ENCODE results near the gene FAM169A. TPM values are rescaled to one million over a fixed set of nuclear protein-coding genes. Genes with fewer than 3 reads are reported as not detected.

Gene FAM169A
- polyA plus RNA-seq, 1 donor from 2014 or later: 46.7 TPM

DNA sequence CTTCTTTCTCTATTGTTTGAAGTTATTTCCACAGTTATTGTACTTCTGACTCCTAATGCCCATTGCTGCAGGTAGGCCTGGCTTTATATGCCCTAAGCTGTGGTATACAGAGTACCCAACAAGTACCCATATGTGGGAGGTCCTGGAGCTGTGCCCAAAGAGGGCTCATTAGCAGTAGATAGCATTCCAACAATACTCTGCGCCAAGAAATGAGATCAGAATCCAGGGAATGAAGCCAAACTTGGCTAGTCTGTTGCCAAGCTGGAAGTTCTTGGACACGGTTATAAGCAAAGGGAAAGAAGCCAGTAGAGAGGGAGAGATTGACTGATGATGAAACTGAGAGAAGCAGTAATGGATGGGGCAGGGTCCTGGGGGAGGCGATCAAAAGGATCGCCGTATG is 29.7 kb upstream of the FAM169A start (continued):
- TF ChIP-seq MXI1 (conservative IDR thresholded peaks at IDR 0.05; ENCODE audit: poor library complexity, severe bottlenecking): no peak

DNA sequence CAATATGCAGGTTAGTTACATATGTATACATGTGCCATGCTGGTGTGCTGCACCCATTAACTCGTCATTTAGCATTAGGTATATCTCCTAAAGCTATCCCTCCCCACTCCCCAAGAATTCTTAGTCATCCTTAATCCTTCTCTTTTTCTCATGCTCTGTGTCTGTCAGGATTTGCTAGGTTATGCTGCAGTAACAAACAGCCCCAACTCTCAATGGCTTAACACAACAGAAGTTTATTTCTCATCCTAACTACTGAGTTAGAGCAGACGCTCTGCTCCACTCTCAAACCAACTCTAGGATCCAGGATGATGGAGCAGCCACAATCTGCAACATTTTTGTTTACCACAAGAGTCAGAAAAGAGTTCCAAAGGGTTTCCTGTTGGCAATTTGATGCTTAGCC is 28.2 kb upstream of the FAM169A start:
- Histone ChIP-seq H3K9me3 (ENCODE audit: low read length) (peaks cover 5% of the 10 kb centered on the region), H3K27me3 (ENCODE audit: insufficient read depth, low read depth, low read length) (no peaks in the 10 kb centered on the region), H3K36me3 (ENCODE audit: insufficient read depth, low read length) (no peaks in the 10 kb centered on the region), H4K20me1 (ENCODE audit: insufficient read depth) (no peaks in the 10 kb centered on the region), H3F3A (ENCODE audit: insufficient read depth, low read length, poor library complexity, severe bottlenecking) (no peaks in the 10 kb centered on the region), H2AFZ (ENCODE audit: low read depth, low read length) (no peak overlapping the region), H3K27ac (ENCODE audit: low read length) (no peak overlapping the region), H3K4me2 (ENCODE audit: low read length) (no peak overlapping the region), H3K9me2 (ENCODE audit: insufficient read depth, low read length) (no peaks in the 10 kb centered on the region), H3K79me2 (replicated peaks; ENCODE audit: insufficient read depth, low read length) (no peaks in the 10 kb centered on the region), H3K9ac (ENCODE audit: low read length) (no peak overlapping the region), H3K4me3 (ENCODE audit: low read length) (no peak overlapping the region)
- TF ChIP-seq CTCF (IDR thresholded peaks at IDR 0.05; ENCODE audit: poor library complexity, severe bottlenecking): no peak
- no peak for TF ChIP-seq RAD21 (conservative IDR thresholded peaks at IDR 0.05)
- no peak for TF ChIP-seq POLR2AphosphoS5 (IDR thresholded peaks at IDR 0.05)
- no peak for TF ChIP-seq TAF1 (IDR thresholded peaks at IDR 0.05; ENCODE audit: low read depth)
- no peak for TF ChIP-seq EP300 (conservative IDR thresholded peaks at IDR 0.05; ENCODE audit: poor library complexity, severe bottlenecking)
- TF ChIP-seq EZH2 (IDR thresholded peaks at IDR 0.05; ENCODE audit: borderline replicate concordance, insufficient read depth, low read length, poor library complexity, severe bottlenecking): no peak
- no peak for TF ChIP-seq SMC3 (conservative IDR thresholded peaks at IDR 0.05; ENCODE audit: poor library complexity)
- TF ChIP-seq, protein P1, sequence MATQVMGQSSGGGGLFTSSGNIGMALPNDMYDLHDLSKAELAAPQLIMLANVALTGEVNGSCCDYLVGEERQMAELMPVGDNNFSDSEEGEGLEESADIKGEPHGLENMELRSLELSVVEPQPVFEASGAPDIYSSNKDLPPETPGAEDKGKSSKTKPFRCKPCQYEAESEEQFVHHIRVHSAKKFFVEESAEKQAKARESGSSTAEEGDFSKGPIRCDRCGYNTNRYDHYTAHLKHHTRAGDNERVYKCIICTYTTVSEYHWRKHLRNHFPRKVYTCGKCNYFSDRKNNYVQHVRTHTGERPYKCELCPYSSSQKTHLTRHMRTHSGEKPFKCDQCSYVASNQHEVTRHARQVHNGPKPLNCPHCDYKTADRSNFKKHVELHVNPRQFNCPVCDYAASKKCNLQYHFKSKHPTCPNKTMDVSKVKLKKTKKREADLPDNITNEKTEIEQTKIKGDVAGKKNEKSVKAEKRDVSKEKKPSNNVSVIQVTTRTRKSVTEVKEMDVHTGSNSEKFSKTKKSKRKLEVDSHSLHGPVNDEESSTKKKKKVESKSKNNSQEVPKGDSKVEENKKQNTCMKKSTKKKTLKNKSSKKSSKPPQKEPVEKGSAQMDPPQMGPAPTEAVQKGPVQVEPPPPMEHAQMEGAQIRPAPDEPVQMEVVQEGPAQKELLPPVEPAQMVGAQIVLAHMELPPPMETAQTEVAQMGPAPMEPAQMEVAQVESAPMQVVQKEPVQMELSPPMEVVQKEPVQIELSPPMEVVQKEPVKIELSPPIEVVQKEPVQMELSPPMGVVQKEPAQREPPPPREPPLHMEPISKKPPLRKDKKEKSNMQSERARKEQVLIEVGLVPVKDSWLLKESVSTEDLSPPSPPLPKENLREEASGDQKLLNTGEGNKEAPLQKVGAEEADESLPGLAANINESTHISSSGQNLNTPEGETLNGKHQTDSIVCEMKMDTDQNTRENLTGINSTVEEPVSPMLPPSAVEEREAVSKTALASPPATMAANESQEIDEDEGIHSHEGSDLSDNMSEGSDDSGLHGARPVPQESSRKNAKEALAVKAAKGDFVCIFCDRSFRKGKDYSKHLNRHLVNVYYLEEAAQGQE (IDR thresholded peaks at IDR 0.05; ENCODE audit: borderline replicate concordance): no peak
- no peak for TF ChIP-seq MXI1 (conservative IDR thresholded peaks at IDR 0.05; ENCODE audit: poor library complexity, severe bottlenecking)

GRCh38 chr5:74892921-74893320 is 26.7 kb upstream of the FAM169A start:
- H3K27ac ChIP-seq (ENCODE audit: low read length): no peak overlapping the region
- TF ChIP-seq RAD21 (conservative IDR thresholded peaks at IDR 0.05) (no peak), SMC3 (conservative IDR thresholded peaks at IDR 0.05; ENCODE audit: poor library complexity) (no peak), CTCF (IDR thresholded peaks at IDR 0.05; ENCODE audit: poor library complexity, severe bottlenecking) (no peak), MXI1 (conservative IDR thresholded peaks at IDR 0.05; ENCODE audit: poor library complexity, severe bottlenecking) (no peak), EZH2 (IDR thresholded peaks at IDR 0.05; ENCODE audit: borderline replicate concordance, insufficient read depth, low read length, poor library complexity, severe bottlenecking) (no peak), POLR2AphosphoS5 (IDR thresholded peaks at IDR 0.05) (no peak), TAF1 (IDR thresholded peaks at IDR 0.05; ENCODE audit: low read depth) (no peak), EP300 (conservative IDR thresholded peaks at IDR 0.05; ENCODE audit: poor library complexity, severe bottlenecking) (no peak)
- TF ChIP-seq, protein P1 (IDR thresholded peaks at IDR 0.05; ENCODE audit: borderline replicate concordance): no peak

More at GRCh38 chr5:74892921-74893320, 26.7 kb upstream of the FAM169A start:
- no peaks in the 10 kb centered on the region for H4K20me1 ChIP-seq (ENCODE audit: insufficient read depth)
- H3K9me3 ChIP-seq (ENCODE audit: low read length): peaks cover 5% of the 10 kb centered on the region
- H3F3A ChIP-seq (ENCODE audit: insufficient read depth, low read length, poor library complexity, severe bottlenecking): no peaks in the 10 kb centered on the region
- no peak overlapping the region for H3K4me3 ChIP-seq (ENCODE audit: low read length)
- no peaks in the 10 kb centered on the region for H3K9me2 ChIP-seq (ENCODE audit: insufficient read depth, low read length)
- no peak overlapping the region for H3K4me2 ChIP-seq (ENCODE audit: low read length)
- H3K27me3 ChIP-seq (ENCODE audit: insufficient read depth, low read depth, low read length): no peaks in the 10 kb centered on the region
- H3K36me3 ChIP-seq (ENCODE audit: insufficient read depth, low read length): no peaks in the 10 kb centered on the region
- H3K79me2 ChIP-seq (replicated peaks; ENCODE audit: insufficient read depth, low read length): no peaks in the 10 kb centered on the region
- H3K9ac ChIP-seq (ENCODE audit: low read length): no peak overlapping the region
- H2AFZ ChIP-seq (ENCODE audit: low read depth, low read length): no peak overlapping the region
